Putamen (tissue), 1 donor: ENCODE data around the gene CFAP251.

Experiments used
- DNase-seq: peaks from one replicate; pipeline ENCODE4 v3.0.0-alpha.2; 2016; ENCODE audit warnings: low spot score

Gene CFAP251

DNA sequence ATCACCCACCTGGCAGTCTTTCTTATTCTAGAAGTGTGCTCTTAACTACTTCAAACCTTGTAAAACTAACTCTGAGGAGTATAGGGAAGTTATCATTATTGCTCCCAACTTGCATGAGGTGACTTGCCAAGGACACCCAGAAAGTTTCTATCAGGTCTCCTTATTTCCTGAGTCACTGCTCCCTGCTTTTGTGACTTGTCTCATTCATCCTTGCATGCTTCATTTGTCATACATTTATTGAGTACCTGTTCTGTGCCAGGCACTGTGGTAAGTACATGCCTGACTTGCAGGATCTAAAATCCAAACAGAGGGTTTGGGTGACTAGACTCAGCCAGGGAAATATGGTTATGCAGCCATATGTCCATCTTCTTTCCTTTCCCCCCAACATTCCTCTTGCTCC lies 25.5 kb downstream of the CFAP251 start:
- DNase-seq: no peak

DNA sequence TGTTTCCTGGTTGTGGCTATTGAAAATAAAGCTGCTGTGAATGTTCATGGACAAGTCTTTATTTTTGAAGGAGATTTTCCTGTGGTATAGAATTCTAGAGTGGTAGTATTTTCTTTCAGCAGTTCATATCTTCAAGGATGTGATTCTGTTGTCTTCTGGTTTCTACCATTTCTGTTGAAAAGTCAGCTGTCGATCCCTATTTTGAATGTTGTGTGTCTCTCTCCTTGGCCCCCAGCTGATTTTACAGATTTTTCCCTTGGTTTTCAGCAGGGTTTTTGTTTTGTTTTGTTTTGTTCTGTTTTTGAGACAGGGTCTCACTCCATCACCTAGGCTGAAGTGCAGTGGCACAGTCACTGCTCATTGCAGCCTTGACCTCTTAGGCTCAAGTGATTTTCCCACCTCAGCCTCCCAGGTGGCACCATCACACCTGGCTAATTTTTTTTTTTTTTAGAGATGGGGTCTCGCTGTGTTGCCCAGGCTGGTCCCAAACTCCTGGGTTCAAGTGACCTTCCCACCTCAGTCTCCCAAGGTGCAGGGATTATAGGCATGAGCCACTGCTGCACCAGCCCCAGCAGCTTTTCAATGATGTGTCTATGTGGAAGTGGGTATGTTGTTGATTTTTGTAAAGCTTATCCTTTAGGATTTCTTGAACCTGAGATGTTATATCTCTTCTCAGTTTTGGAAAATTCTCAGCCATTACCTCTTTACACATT lies 28.1 kb downstream of the CFAP251 start:
- DNase-seq: no peak

DNA sequence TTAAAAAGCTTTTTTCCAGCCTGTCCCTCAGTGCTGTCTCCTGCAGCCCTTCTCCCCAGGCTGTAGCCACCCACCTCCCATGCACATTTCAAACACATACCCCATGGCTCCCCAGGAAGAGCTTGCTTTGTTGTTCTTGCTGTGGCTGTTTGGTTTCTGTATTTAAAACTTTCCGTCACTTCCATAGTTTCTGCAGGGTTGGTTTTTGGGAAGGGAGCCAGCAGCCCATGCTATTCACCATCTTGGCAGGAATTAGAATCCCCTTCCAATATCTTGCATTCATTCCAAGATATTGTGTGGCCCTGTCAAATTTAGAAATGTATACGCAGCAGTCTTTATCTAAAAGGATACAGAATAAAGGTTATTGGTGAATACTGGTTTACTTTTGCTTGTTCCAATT lies 29.6 kb downstream of the CFAP251 start:
- no peak for DNase-seq

DNA sequence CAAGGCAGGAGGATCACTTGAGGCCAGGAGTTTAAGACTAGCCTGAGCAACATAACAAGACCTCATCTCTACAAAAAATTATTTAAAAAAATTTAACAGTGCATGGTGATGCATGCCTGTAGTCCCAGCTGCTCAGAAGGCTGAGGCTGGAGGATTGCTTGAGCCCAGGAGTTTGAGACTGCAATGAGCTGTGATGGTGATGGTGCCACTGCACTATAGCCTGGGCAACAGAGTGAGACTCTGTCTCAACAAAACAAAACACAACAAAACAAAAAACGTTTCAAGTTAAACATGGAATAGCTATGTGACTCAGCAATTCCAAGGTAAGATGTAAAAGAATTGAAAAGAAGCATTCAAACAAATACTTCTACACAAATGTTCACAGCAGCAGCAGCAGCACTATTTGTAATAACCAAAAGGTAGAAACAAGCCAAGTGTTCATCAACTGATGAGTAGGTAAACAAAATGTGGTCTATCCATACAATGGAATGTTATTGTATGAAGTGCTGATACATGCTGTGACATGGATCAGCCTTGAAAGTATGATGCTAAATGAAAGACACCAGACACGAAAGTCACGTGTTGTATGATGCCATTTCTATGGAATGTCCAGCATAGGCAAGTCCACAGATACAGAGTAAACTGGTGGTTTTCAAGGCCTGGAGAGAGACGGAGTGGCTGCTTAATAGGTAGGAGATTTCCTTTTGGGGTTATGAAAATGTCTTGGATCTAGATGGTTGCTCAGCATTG lies 31.4 kb downstream of the CFAP251 start:
- DNase-seq: no peak

DNA sequence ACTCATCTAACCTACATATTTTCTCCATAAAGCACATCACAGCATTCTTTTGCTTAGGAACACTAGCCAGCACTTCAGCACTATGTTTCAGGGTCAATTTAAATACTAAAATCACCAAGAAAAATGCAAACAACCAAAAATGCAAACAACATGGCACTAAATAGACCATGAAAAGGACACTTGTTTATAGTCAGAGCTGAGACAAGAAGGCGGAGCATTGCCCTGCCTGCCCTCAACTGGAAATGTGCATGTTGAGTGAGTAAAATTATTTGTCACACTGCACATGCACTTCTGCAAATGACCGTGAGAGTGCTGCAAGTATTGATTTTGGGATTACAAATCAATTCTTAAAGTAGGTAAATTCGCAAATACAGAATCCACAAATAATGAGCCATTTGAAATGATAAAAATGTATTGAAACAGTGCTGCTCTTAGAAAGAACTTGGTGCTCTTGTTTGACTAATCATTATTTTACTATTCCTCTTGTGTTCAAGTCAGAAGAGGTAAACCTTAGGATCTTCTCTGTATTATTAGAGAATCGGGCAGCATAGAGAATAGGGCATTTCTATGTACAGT lies 34.8 kb downstream of the CFAP251 start:
- no peak for DNase-seq

DNA sequence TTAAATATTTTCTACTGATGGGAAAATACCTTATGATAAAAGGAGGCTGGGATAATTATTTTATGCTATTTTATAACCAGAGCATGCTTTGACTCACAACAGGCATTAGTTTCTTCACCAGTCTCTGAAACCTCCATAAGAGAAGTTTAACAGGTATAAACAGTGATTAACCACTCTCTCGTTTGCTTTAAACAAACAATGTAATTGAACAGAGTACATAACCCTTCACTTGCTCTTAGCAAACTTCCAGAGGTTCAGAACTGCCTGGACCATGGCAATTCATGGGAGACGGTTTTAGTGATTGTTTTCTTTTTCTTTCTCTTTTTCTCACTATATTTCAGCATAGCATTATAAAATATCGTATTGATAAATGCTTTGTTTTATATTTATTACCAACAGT lies 35.3 kb downstream of the CFAP251 start:
- DNase-seq: no peak

DNA sequence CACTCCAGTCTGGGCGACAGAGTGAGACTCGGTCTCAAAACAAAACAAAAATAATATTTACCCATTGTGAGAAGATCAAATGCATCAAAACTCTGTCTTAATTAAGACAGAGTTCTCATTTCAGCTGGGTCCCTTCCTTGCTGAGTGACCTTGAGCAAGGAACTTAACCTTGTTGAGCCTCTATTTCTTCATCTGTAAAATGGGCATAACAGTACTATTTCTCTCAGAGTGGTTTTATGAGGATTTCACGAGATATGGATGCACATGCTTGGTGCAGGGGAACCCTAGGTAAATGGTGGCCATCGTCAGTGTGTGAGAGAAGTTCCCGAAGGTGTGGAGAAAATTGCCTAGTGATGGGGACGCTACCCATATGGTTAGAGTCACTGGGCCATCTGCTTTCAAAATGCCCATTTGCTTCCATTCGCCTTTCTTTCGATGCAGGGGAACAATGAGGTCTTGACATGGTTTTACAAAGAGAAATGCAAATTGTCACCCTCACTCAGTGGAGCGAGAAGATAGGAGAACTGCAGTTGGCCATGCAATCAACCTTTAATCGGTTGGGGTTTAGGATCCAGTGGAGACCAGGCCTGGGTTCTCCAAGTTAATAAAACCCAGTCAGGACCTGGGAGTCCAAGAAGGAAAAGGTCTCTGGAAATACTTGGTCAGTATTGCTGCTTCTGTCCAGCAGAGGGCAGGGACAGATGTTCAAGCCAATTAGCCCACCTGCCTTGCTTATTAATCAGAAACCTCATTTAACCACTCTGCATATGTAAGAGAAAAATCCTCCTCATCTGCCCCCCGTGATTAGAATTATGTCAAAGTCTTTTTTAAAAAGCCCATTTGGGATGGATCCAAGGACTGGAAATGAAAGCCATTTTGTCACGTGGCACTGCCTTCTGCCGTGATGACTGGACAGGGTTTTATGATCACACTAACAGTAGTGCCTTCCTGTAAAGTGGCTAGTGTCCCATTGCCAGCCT lies 37.2 kb downstream of the CFAP251 start:
- DNase-seq: no peak

DNA sequence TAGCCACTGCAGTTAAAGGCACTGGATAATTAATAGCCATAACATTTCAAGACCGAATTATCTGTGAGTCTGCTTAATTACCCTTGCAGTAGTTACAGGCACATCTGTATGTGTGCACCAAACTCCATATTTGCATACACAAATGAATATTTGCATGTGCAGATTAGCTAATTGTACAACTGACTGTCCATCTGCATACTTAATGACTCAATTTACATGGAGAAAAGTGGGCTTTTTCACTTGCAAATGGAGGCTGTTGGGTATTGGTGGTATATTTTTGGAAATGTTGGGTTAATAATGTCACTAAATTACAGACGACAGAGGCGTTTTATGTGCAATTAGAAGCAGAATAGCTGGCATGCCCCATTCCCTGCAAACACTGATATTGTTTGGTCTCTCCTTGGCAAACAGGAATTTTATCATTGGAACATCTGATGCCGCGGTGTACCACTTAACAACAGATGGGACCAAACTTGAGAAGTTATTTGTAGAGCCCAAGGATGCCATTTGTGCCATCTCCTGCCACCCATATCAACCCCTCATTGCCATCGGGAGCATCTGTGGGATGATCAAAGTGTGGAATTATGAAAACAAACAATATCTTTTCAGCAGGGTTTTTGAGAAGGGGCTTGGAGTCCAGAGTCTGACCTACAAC lies 39.6 kb downstream of the CFAP251 start:
- no peak for DNase-seq

DNA sequence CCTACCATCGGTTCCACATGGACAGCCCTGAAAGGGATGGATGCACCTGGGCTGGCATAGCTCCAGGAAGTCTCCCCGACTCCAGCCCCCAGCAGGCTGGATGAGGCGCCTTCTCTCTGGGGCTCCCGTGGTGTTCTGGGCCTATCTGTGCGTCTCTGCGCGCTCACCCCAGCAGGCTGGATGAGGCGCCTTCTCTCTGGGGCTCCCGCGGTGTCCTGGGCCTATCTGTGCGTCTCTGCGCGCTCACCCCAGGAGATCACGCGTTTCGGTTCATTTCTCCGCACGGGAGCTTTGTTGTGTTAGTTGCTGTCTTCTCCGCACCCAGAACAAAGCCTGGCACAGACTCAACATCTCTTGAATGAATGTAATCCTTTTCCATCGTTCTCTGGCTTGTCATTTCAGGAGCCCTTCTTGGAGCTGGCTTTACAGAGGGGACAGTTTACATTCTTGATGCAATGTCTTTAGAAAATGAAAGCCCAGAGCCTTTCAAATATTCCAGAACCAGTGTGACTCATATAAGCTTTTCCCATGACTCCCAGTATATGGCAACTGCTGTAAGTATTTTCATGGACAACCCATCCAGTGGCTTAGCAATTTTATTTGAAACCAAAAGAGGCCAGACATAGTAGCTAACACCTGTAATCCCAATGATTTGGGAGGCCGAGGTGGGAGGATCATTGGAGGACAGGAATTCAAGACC lies 40.3 kb downstream of the CFAP251 start:
- DNase-seq: no peak

DNA sequence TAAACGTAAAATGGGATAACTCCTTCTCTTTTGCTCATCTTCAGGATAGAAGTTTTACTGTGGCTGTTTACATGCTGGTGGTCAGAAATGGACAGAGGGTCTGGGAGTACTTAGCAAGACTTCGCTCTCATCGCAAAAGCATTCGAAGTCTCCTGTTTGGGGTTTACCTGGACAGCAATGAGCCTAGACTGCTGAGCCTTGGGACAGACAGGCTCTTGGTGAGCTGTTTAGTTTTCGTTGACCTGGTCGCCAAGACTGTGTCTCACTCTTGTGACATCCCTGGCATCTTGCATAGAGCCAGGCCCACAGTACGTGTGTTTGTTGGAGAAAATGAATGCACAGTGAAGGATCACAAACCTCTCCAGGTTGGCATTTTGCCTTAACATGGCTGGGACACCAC lies 42.1 kb downstream of the CFAP251 start:
- DNase-seq: no peak

DNA sequence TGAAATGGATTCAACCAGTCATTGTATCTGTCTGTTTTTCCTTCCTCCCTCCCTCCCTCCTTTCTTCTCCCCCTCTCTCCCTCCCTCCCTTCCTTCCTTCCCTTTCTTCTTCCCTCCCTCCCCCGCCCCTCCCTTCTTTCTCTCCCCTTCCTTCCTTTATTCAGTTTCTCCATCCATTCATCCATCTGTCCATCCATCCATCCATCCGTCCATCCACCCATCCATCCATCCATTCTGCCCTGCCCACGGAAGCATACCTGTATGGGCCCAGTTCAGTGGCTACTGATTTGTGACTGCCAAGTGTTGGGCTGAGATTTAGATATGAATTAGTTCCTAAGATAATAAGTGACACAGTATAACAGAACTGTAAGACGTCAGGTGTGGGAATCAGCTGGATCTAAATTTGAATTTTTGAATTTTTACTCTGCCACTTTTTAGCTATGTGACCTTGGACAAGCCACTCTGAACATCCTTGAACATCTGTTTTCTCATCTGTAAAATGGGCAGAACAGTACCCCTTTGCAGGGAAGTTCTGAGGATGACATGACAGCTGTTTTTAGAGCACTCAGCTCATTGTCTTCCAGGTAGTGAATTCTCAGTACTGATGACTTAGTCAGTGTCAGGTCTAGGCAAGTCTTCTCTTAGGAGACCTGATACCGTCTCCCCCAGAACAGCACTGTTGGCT lies 42.9 kb downstream of the CFAP251 start:
- DNase-seq: no peak

DNA sequence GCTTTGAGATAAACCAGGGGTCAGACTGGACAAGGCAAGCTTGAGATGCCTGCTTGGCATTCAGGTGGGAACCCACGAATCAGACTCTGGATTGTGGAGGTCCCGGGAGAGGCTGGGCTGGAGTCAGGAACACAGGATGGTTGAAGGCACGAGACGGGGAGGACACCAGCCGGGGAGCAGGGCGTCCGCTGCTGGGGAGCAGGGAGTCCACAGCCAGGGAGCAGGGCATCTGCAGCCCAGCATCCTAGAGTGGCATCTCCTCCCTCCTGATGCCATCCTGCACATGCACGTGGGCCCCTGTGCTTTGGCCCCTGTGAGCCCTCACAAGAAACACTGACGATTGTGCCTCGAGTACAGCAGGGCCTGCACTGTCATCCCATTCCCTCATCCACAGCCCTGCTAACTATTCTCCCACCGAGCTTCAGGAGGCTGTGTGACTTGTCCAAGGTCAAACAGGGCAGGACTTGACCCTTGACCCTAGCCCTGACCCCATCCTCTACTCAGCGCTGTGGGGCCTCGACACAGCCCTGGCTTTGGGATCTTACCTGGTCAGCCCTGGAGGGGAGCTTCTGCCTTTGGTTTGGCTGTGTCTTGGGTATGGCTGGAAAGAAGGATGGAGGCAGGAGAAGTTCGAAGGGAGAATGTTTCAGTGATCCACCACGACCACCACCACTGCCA lies 45.1 kb downstream of the CFAP251 start:
- no peak for DNase-seq

DNA sequence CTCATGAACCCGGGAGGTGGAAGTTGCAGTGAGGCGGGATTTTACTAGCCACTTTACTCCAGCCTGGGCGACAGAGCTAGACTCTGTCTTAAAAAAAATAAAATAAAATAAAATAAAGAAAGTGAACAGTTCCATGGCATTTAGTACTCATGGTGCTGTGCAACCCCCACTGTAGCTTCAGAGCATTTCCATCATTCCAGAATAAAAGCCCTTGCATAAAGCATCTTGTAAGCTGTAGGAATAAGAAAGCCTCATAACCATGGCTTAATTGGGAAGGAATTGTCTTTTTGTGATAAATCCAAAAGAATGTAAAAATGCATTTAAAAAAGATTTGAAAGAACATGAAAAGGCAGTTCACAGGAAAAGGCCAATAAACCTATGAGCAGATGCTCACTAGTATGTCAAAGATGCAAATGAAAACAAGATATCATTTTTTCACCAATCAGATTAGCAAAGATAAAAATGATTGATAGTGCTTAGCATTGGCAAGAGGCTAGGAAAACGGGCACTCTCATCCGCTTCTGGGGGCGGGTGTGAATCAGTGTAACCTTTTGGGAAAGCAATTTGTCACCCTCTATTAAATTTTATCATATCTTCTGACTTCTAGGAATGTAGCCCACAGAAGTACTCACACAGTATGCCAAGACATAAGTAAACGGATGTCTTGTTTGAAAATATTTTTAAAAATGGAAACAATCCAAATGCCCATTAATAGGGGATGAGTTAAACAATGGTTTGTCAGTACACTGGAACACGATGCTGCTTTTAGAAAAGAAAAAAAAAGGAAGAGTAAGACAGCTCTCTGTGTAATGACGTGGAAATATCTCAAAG lies 46.6 kb downstream of the CFAP251 start:
- DNase-seq: no peak

DNA sequence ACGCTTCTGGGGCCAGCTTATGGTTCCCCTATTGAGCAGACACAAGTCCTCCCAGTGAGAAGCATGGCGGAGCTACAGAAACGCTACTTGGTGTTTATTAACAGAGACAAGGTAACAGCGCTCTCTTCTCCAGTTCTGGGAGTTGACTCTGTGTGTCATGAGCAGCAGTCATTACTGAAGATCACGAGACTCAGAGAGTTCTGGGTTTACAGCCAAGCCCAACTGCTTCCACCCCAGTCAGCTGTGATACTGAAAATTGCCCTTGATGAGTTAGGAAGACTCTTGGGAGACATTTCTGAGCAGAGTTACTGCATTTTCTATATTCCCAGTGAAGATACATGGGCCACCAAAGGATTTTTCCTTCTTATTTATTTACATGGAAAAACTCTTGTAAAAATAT lies 48.6 kb downstream of the CFAP251 start:
- DNase-seq: no peak

DNA sequence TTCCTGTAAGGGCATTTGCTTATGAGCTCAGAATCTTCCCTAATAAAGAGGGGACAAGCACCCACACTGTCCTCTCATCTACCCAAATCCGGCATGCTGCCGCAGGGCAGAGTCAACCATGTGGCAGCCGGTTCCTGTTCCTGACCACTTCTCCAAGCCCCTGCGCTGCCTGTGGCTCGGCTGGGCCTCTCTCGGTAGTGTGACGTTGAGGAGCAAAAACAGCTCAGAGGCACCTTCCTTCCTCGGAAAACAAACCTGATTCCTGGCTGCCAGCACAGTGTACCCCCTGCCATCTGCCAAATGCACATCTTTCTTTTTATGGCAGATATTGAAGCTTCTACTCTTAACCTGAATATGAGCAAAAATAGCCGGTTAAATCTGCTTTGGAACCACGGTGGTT lies 50.5 kb downstream of the CFAP251 start:
- no peak for DNase-seq

DNA sequence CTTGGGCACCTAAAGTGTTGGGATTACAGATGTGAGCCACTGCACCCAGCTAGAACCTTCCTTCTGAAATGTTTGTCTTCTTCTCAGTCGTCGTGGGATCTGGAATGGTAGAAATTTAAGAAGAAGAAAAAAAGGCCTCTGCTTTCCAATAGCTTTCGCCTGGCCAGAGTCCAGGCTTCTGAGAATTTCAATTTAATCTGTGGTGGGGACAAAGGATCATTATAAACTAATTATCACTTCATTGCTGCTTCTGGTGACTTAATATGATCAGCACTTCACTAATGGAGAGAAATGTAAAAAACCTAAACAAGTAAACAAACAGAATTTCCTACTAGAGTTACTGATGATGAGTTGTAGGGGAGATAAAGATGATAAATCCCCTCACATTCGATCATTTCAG lies 51.3 kb downstream of the CFAP251 start:
- no peak for DNase-seq

DNA sequence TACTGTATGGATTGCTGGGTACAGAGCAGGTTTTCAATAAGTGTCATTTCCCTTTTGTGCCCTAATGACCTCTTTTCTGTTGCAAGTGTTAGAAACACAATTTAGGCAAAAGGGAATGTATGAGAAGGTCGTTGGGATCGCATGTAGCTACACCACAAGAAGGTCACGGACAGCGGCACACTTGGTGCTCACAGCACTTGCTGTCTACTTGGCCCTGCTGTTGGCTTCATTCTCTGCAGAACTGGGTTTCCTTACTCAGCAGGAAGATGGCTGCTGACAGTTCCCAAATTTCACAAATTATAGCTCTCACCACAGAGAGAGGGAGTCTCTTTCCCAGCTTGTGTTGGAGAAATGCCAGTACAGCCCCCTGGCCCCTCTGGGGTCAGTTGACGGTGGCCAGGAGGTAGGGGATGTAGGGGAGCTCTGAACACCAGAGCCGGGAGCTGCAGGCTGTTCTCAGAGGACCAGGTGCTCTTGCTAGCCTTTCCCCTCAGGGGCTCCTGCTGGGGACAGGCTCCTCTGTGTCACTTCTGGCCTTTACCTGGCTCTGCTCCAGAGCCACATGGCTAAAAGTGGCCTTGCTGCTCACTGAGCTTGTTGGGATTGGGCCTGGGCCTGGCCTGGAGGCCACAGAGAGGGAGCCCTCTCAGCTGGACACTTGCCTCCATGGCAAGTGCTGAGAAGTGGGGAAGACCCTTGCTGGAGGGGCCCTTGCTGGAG lies 52.3 kb downstream of the CFAP251 start:
- DNase-seq: no peak
